Thoracic aorta (tissue), 2 donors: ENCODE measurements around the gene C3. TPM values are rescaled to one million over a fixed set of nuclear protein-coding genes. Genes with fewer than 3 reads are reported as not detected.
"Not testable (repeated sequence)": the region's sequence is repeated elsewhere in the genome, so short reads cannot be mapped to it uniquely, and the experiment has no call there.

Source experiments
- ATAC-seq: fragments of 150-250 bp; one replicate; pipeline ENCODE4 v1.8.0; 2017; ENCODE audit warnings: low read depth; ENCODE audit not compliant: insufficient number of reproducible peaks, low FRiP score
- DNase-seq: peaks from one replicate; pipeline ENCODE4 v3.0.0-alpha.2; 2020; ENCODE audit warnings: low spot score
- H3K27ac ChIP-seq, 2 donors: fragments of 200-600 bp; sonication (generic); 1 replicate in 1 of 2; 2 replicates in 1 of 2; pipeline ENCODE4 v1.5.1; 2016; ENCODE audit warnings: mild to moderate bottlenecking in 2 of 2, moderate library complexity in 2 of 2
- H3K27me3 ChIP-seq: fragments of 200-600 bp; sonication (generic); replicated peaks from 2 replicates; pipeline ENCODE4 v1.6.0; 2016; ENCODE audit warnings: mild to moderate bottlenecking; ENCODE audit not compliant: insufficient read depth
- H3K36me3 ChIP-seq: fragments of 200-600 bp; sonication (generic); one replicate; pipeline ENCODE4 v1.5.1; 2016
- H3K4me1 ChIP-seq, 2 donors: fragments of 200-600 bp; sonication (generic); 1 replicate in 1 of 2; 2 replicates in 1 of 2; pipeline versions ENCODE4 v1.5.1 to v1.6.0; 2016; ENCODE audit warnings: low read depth in 2 of 2, mild to moderate bottlenecking in 1 of 2; ENCODE audit not compliant: control insufficient read depth in 1 of 2
- H3K4me3 ChIP-seq: fragments of 200-600 bp; sonication (generic); 2 replicates; pipeline ENCODE4 v1.5.1; 2016; ENCODE audit warnings: mild to moderate bottlenecking
- H3K9me3 ChIP-seq: fragments of 200-600 bp; sonication (generic); 2 replicates; pipeline ENCODE4 v1.5.1; 2016
- CTCF ChIP-seq: fragments of 200-600 bp; sonication (generic); IDR thresholded peaks from one replicate; pipeline ENCODE4 v1.5.1; 2019; ENCODE audit warnings: antibody characterized with exemption
- total RNA-seq, 2 donors: library from RNA; depleted of rRNA; stranded (reverse); fragments of >200 nt; gene quantifications; one replicate each; pipeline versions ENCODE4 v1.1.0 to v1.2.3, GENCODE V29; 2016

Gene C3
- total RNA-seq, 2 donors from 2014 or later: 277 to 754 TPM

- Histone ChIP-seq H3K9me3 (no peaks in the 10 kb centered on the region), H3K4me3 (peak overlapping the region; percentile 62), H3K36me3 (no peaks in the 10 kb centered on the region), H3K27me3 (no peaks in the 10 kb centered on the region), H3K27ac (no peak overlapping the region), H3K4me1 (peaks cover 2 to 9% of the 10 kb centered on the region in 2 donors)
- no peak for TF ChIP-seq CTCF
- no peak for DNase-seq
- no peak for ATAC-seq
Observed at GRCh38 chr19:6767081-6767356, 46.6 kb upstream of the C3 start.

GRCh38 chr19:6766357-6767080 is 46.1 kb upstream of the C3 start:
- ATAC-seq: no peak
- TF ChIP-seq CTCF: no peak
- Histone ChIP-seq H3K4me1 (peaks cover 2 to 9% of the 10 kb centered on the region in 2 donors), H3K36me3 (no peaks in the 10 kb centered on the region), H3K9me3 (no peaks in the 10 kb centered on the region), H3K27ac (no peak overlapping the region), H3K4me3 (peak overlapping the region; percentile 62), H3K27me3 (no peaks in the 10 kb centered on the region)
- no peak for DNase-seq

- no peak overlapping the region for H3K27ac ChIP-seq
- no peaks in the 10 kb centered on the region for H3K9me3 ChIP-seq
- TF ChIP-seq CTCF: no peak
- DNase-seq: no peak
- H3K4me1 ChIP-seq: peaks cover 2 to 9% of the 10 kb centered on the region in 2 donors
- ATAC-seq: no peak
- H3K27me3 ChIP-seq: no peaks in the 10 kb centered on the region
- H3K4me3 ChIP-seq: no peak overlapping the region
- H3K36me3 ChIP-seq: no peaks in the 10 kb centered on the region
Observed at GRCh38 chr19:6765738-6766356, 45.4 kb upstream of the C3 start.

DNA sequence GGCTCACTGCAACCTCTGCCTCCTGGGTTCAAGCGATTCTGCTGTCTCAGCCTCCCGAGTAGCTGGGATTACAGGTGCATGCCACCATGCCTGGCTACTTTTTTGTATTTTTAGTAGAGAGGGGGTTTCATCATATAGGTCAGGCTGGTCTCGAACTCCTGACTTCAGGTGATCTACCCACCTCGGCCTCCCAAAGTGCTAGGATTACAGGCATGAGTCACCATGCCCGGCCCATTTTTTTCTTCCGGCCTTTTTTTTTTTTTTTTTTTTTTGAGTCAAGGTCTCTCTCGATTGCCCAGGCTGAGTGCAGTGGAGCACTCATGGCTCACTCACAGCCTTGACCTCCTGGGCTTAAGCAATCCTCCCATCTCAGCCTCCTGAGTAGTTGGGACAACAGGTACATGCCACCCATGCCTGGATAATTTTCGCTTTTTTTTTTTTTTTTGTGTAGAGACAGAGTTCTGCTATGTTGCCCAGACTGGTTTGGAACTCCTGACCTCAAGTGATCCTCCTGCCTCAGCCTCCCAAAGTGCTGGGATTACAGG is 41.9 kb upstream of the C3 start:
- H3K27me3 ChIP-seq, ATAC-seq, DNase-seq, H3K27ac ChIP-seq, H3K36me3 ChIP-seq, H3K4me1 ChIP-seq, H3K9me3 ChIP-seq, H3K4me3 ChIP-seq: not testable (repeated sequence)

DNA sequence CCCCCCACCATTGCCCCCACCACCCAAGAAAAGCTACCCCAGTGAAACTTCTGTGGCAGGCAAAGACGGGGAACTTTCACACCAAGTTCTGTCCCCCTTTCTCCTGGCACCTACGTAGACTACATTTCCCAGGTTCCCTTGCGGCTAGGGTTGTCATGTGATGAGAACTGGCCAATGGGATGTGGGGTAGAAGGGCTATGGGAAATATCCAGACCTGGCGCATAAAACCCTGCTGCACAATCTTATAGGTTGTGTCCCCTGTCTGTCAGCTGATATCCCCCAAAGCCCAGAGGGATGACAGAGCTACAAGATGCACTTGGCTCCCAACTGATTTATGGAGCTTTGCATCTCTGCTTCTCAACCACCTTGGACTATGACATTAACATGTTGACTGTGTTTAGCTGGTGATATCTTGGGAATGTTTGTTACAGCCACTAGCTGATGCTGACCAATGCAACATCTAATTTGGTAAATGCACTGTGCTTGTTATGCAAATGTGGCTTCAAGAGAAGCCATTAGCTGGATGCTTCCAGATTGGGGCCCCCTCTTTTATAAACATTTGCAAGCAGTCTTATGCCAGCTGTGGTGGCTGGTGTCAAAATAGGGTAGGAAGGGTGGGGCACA is 40.7 kb upstream of the C3 start:
- no peak for ATAC-seq

More for the DNA sequence above, 40.7 kb upstream of the C3 start:
- Histone ChIP-seq H3K4me1 (no peaks in the 10 kb centered on the region), H3K27ac (no peak overlapping the region), H3K4me3 (no peak overlapping the region), H3K9me3 (no peaks in the 10 kb centered on the region), H3K27me3 (no peaks in the 10 kb centered on the region), H3K36me3 (no peaks in the 10 kb centered on the region)
- TF ChIP-seq CTCF: no peak
- no peak for DNase-seq
